ENCODE measurements around the gene CERS6.

DNA sequence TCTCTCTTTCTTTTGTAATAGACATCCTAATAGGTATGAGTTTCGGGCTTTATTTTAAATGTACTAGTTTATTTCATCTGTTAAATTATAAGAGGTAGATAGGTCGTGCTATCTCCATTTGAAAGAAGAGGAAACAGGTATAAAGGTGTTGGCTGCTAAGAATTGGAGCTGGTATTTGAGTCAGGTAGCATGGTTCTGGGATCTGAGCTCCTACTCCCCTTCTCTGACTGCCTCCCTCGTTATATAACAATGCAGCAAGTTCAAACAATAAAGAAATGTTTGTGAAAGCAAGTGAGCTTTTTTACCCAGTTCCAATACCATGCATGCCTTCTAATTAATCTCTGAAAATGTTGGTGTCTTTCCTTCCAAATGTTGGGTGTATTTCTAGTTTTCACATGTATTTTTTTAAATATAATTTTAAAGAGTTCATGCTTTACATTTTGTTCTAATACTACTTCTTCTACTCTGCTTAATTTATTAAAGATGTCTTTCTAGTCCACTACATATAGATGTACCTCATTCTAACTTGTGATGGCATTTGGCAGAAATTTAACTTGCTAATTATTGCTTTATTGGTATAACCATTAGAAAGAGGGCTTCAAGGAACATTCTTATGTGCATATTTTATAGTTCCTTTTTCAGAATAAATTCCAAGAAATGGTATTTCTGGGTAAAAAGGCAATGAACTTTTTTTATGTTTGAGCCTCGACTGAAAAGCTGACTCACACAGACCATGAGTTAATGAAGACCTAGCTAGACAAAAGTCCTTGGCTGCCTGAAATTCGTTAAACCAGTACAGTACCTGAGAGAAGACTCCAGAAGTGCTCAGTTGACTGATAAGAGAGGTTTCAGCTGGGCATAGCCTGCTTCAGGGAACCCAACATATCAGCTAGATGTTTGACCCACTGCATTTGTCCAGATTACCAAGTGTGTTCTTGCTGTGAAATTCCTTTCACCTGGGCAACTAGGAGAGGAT, 133.5 kb downstream of the CERS6 start:
- TF ChIP-seq ZZZ3 (IDR thresholded peaks at IDR 0.05; ENCODE audit: control insufficient read depth, insufficient read length, low read depth) = no peak
- TF ChIP-seq ZNF622 (IDR thresholded peaks at IDR 0.05) = no peak
- TF ChIP-seq, protein P1, sequence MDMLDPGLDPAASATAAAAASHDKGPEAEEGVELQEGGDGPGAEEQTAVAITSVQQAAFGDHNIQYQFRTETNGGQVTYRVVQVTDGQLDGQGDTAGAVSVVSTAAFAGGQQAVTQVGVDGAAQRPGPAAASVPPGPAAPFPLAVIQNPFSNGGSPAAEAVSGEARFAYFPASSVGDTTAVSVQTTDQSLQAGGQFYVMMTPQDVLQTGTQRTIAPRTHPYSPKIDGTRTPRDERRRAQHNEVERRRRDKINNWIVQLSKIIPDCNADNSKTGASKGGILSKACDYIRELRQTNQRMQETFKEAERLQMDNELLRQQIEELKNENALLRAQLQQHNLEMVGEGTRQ (IDR thresholded peaks at IDR 0.05; ENCODE audit: borderline replicate concordance, low read depth, low read length) = no peak
- TF ChIP-seq SMC3 (IDR thresholded peaks at IDR 0.05; ENCODE audit: borderline replicate concordance, low read length) = no peak
- TF ChIP-seq ZNF274 (IDR thresholded peaks at IDR 0.05; ENCODE audit: insufficient read depth, insufficient read length) = no peak
- TF ChIP-seq, protein P2, sequence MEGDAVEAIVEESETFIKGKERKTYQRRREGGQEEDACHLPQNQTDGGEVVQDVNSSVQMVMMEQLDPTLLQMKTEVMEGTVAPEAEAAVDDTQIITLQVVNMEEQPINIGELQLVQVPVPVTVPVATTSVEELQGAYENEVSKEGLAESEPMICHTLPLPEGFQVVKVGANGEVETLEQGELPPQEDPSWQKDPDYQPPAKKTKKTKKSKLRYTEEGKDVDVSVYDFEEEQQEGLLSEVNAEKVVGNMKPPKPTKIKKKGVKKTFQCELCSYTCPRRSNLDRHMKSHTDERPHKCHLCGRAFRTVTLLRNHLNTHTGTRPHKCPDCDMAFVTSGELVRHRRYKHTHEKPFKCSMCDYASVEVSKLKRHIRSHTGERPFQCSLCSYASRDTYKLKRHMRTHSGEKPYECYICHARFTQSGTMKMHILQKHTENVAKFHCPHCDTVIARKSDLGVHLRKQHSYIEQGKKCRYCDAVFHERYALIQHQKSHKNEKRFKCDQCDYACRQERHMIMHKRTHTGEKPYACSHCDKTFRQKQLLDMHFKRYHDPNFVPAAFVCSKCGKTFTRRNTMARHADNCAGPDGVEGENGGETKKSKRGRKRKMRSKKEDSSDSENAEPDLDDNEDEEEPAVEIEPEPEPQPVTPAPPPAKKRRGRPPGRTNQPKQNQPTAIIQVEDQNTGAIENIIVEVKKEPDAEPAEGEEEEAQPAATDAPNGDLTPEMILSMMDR (IDR thresholded peaks at IDR 0.05 in 2 of 3, conservative IDR thresholded peaks at IDR 0.05 in 1 of 3; ENCODE audit: control insufficient read depth in 2 of 3, extremely low read depth in 1 of 3, insufficient read depth in 1 of 3, low read depth in 3 of 3, low read length in 3 of 3) = no peak
- TF ChIP-seq EZH2 (IDR thresholded peaks at IDR 0.05; ENCODE audit: borderline replicate concordance, control insufficient read depth, low read depth, low read length) = no peak
- no peak for TF ChIP-seq POLR2A (IDR thresholded peaks at IDR 0.05; ENCODE audit: low read depth, low read length)
- TF ChIP-seq, protein P3, sequence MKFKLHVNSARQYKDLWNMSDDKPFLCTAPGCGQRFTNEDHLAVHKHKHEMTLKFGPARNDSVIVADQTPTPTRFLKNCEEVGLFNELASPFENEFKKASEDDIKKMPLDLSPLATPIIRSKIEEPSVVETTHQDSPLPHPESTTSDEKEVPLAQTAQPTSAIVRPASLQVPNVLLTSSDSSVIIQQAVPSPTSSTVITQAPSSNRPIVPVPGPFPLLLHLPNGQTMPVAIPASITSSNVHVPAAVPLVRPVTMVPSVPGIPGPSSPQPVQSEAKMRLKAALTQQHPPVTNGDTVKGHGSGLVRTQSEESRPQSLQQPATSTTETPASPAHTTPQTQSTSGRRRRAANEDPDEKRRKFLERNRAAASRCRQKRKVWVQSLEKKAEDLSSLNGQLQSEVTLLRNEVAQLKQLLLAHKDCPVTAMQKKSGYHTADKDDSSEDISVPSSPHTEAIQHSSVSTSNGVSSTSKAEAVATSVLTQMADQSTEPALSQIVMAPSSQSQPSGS (IDR thresholded peaks at IDR 0.05; ENCODE audit: low read length) = no peak
- no peak for TF ChIP-seq MXI1 (IDR thresholded peaks at IDR 0.05; ENCODE audit: low read depth, low read length)
- TF ChIP-seq, protein P4, sequence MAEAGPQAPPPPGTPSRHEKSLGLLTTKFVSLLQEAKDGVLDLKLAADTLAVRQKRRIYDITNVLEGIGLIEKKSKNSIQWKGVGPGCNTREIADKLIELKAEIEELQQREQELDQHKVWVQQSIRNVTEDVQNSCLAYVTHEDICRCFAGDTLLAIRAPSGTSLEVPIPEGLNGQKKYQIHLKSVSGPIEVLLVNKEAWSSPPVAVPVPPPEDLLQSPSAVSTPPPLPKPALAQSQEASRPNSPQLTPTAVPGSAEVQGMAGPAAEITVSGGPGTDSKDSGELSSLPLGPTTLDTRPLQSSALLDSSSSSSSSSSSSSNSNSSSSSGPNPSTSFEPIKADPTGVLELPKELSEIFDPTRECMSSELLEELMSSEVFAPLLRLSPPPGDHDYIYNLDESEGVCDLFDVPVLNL (IDR thresholded peaks at IDR 0.05; ENCODE audit: low read depth, low read length) = no peak
- TF ChIP-seq, protein P5, sequence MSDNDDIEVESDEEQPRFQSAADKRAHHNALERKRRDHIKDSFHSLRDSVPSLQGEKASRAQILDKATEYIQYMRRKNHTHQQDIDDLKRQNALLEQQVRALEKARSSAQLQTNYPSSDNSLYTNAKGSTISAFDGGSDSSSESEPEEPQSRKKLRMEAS (IDR thresholded peaks at IDR 0.05; ENCODE audit: low read depth, low read length) = no peak

Data from GM12878 (cell line).